ENCODE measurements around the gene GOLGA8K.
"Not testable (repeated sequence)": the region's sequence is repeated elsewhere in the genome, so short reads cannot be mapped to it uniquely, and the experiment has no call there.

The GOLGA8K gene

DNA sequence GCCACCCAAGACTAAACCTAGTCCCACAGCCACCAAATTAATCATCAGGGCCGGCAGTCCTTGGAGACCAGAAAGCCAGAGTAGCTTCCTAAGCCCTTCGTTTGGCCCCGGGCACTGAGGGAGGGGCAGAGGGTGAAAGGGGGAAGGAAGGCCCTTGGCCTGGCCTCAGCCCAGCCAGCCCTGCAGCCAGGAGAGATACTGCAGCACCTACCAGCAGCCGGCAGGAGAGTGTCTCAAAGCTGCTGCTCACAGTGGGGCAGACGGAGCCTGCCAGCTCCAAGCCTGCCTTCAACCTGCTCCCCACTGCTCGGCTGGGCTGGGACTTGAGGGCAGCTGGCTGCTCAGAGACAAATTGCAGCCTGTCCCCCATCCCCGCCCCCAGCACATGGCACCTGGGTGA lies 50.3 kb downstream of the GOLGA8K start:
- not testable (repeated sequence) for DNase-seq

GRCh38 chr15:32350563-32351220 lies 52.4 kb downstream of the GOLGA8K start:
- DNase-seq: not testable (repeated sequence)

DNA sequence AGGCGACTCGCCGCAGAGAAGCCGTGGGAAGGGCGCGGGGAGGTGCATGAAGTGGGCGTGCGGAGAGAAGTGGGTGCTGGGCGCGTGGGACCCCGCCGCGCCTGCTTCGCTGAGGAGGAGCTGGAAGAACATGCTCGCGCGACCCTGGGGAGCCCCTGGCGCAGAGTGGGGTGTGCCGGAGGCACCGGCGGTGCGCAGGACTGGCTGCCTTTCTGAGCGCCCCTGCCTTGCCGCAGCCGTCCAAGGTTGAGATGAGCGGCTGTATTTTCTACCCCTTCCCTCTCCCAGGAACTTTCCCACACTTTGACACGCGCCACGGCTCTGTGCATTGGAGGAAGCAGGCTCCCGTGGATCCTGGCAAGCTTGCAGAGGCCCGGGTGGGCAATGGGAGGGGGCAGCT lies 56.1 kb downstream of the GOLGA8K start:
- not testable (repeated sequence) for DNase-seq

DNA sequence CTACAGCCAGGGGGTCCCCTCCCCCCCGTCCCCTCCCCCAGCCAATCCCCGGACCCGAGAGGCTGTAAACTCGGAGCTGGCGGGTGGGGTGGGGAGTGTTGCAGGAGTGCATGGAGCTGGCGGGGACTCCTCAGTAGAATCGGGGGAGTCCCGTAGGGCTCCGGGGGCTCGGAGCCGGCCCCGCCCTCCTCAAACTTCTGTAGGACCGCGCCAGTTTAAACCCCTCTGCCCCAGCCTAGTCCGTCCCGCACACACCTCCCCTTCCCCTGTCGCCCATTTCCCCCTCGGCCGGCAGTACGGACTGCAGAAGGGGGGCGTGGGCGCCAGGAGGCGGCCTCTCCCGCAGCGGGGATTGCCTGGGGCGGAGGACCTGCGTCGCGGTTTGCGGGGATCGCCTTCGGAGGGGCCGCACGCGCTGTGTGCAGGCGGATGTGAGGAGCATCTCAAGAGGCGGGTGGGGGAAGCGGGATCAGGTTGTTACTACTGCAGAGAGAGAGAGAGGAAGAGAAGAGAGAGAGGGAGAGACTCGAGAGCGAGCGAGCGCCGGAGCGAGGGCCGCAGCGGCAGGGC lies 57.0 kb downstream of the GOLGA8K start:
- not testable (repeated sequence) for DNase-seq

GRCh38 chr15:32343921-32344320 lies 59.2 kb downstream of the GOLGA8K start:
- not testable (repeated sequence) for DNase-seq
